Renal cortical epithelial cell (primary cell): Measurements from ENCODE around the gene CHID1. TPM values are rescaled to one million over a fixed set of nuclear protein-coding genes. Genes with fewer than 3 reads are reported as not detected.

Experiments
- DNase-seq: peaks from one replicate; pipeline ENCODE4 v3.0.0-alpha.2; 2011; ENCODE audit warnings: low read depth
- total RNA-seq: library from RNA; depleted of rRNA; stranded (reverse); fragments of >200 nt; gene quantifications from 2 replicates; pipeline ENCODE4 v1.2.3, GENCODE V29; 2014

CHID1 gene
- total RNA-seq, 1 donor from 2014 or later = 83.9 TPM

DNA sequence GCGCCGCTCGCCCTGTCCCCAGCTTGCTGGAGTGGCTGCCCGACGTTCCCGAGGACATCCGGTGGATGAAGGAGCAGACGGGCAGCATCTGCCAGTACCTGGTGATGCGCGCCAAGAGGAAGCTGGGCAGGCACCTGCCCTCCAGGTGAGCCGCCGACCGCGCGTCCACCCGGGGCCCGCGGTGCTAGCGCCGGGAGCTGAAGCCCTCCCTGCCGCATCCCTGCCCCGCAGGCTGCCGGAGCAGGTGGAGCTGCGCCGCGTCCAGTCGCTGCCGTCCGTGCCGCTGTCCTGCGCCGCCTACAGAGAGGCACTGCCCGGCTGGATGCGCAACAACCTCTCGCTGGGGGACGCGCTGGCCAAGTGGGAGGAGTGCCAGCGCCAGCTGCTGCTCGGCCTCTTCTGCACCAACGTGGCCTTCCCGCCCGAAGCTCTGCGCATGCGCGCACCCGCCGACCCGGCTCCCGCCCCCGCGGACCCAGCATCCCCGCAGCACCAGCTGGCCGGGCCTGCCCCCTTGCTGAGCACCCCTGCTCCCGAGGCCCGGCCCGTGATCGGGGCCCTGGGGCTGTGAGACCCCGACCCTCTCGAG is 86.2 kb downstream of the CHID1 start:
- no peak for DNase-seq

DNA sequence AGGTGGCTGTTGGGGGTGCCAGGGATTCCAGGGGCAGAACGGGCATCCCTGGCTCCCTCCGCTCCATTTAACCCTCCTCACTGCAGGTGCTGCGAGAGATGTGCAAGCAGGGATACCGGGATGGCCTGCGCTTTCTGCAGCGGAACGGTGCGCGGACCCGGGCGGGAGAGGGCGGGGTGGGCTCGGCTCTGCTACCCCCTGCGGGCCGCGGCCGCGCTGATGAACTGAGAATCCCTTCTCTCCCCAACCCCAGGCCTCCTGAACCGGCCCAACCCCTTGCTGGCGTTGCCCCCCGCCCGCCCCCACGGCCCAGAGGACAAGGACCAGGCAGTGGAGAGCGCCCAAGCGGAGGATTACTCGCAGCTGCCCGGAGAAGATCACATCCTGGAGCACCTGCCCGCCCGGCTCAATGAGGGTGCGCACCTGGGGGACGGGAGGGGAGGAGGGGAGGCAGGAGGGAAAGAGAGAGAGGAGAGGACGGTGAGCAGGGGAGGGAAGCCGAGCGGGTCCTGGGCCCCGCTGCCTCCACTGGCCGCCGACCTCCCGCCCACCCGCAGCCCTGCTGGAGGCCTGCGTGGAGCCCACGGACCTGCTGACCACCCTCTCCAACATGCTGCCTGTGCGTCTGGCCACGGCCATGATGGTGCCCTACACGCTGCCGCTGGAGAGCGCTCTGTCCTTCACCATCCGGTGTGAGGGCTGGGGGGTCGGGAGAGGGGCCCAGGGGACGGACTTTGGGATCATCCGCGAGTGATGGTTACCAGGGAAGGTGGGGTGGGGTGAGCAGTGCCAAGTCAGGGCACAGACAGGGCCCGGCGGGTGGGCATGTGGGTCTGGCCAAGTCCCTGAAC is 86.9 kb downstream of the CHID1 start:
- DNase-seq = no peak

- no peak for DNase-seq
Observed at GRCh38 chr11:821512-822371, 88.9 kb downstream of the CHID1 start.

GRCh38 chr11:820655-821511 is 89.7 kb downstream of the CHID1 start:
- DNase-seq = peak; percentile 84

DNA sequence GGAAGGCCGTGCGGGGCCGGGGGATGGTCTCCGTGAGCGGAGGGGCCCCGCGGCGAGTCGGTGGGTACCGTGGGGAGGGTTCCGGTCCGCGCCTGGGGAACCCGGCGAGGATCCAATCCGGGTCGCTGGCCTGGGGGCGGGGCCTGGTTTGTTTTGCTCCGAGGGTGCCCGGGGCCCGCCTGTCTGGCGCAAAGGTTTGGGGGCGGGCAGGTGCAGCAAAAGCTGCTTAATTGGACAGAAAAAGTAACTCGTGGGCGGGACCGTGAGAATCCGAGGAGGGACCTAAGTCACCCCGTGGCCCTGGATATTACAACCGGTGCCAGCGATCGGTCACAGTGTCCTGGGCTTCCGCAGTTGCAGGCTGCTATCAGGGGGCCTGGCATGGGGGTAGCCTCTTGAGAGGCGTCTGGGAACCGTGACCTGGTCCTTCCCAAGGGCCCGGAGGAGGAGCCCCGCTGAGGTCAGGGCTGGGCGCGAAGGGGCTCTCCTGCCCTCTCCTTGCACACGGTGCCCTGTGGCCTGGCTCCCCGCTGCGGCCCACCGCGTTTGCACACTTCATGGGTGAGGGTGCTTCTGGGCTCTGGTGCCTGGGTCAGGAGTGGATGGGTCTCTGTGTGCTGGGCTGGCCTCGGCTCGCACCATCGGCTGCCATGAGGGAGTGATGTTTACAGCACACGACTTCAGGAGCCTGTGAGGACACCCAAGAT is 90.5 kb downstream of the CHID1 start:
- DNase-seq = peak; percentile 82

DNA sequence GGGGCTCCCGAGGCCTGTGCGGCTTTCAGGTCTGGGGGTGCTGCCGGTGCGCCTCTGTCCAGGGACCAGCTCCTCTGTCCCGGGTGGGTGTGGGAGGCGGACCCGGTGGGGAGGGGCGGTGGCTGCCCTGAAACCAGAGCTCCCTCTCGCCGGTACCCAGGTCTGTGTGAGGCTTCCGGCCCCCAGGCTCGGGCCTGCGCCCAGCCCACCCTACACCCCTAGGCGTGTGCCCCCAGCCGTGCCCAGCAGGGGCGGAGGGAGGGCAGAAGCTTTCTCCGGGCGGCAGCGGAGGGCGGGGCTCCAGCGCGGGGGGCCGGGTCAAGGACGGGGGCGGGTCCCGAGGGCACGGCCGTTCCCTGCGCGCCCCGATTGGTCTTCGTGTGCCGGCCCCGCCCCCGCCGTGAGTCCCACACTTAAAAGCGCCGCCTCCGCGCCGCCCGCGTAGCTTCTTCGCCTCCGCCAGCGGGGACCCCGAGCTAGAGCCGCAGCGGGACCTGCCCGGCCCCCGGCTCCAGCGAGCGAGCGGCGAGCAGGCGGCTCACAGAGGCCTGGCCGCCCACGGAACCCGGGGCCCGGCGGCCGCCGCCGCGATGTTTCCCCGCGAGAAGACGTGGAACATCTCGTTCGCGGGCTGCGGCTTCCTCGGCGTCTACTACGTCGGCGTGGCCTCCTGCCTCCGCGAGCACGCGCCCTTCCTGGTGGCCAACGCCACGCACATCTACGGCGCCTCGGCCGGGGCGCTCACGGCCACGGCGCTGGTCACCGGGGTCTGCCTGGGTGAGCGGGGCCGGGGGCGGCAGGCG is 91.3 kb downstream of the CHID1 start:
- DNase-seq = no peak

DNA sequence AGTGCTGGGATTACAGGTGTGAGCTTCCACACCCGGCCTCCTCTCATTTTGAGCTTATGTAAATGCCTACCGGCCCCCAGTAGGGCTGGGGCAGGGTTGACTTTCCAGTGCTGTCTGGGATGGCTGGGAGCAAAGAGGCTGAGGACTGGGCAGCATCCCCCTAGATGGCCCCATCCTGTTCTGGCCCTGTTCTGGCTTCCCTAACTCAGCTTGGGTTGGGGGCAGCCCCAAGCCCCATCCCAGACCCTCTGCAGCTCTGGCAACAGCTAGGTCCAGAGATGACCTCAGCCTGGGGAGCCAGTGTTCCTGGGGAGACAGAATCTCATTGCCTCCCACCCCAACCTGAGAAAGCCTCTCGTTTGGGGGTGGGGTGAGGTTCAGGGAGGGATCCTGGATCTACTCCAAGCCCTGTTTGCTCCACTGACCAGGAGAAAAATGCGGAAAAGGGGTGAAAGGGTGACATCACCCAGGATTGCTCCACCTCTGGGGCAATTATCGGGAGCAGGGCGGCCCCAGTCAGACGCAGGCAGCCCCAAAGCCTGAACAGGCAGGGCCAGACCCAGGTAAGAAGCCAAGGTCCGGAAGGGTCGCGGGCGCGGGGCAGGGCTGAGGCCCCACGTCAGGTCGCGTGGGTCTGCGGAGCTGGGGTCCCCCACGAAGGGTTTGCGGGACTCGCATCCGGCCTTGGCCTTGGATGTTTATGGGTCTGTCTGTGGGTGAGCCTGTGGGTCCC is 92.0 kb downstream of the CHID1 start, which contains the start of gene PNPLA2:
TSS of gene PNPLA2 (plus strand) at position 519 of the 733 bp plus-strand sequence. CDS start 805 bp downstream, outside the sequence.
- peak; percentile 79 for DNase-seq

Other genes starting within 250 kb of the CHID1 start
- 27.6 and 62.7 TPM in 2 replicates for gene DEAF1, start 215.6 kb downstream of the CHID1 start, total RNA-seq
- gene TMEM80, start 215.0 kb downstream of the CHID1 start, total RNA-seq = 3.6 and 7.7 TPM in 2 replicates
- 235 and 376 TPM in 2 replicates for gene EPS8L2, start 204.6 kb downstream of the CHID1 start, total RNA-seq
- 188 and 419 TPM in 2 replicates for gene TALDO1, start 163.3 kb downstream of the CHID1 start, total RNA-seq
- gene GATD1, start 133.3 kb downstream of the CHID1 start, total RNA-seq = 16.7 and 38.0 TPM in 2 replicates
- 0.60 TPM in 1 of 2 replicates, not detected in the other for gene CEND1, start 120.7 kb downstream of the CHID1 start, total RNA-seq
- 16.3 and 22.6 TPM in 2 replicates for gene SLC25A22, start 112.5 kb downstream of the CHID1 start, total RNA-seq
- gene PIDD1, start 105.6 kb downstream of the CHID1 start, total RNA-seq = 3.1 and 6.9 TPM in 2 replicates
- 167 and 180 TPM in 2 replicates for gene RPLP2, start 100.8 kb downstream of the CHID1 start, total RNA-seq
- gene PNPLA2, start 91.9 kb downstream of the CHID1 start, total RNA-seq = 19.3 and 60.1 TPM in 2 replicates
- 3.7 and 6.4 TPM in 2 replicates for gene CRACR2B, start 82.9 kb downstream of the CHID1 start, total RNA-seq
- 831 and 921 TPM in 2 replicates for gene CD151, start 77.9 kb downstream of the CHID1 start, total RNA-seq
- 38.0 and 64.1 TPM in 2 replicates for gene POLR2L, start 68.3 kb downstream of the CHID1 start, total RNA-seq
- 85.4 and 86.2 TPM in 2 replicates for gene TSPAN4, start 68.0 kb downstream of the CHID1 start, total RNA-seq
- 20.1 and 97.3 TPM in 2 replicates for gene AP2A2, start 15.1 kb upstream of the CHID1 start, total RNA-seq
- not detected in 2 replicates for gene MUC6, start 125.9 kb upstream of the CHID1 start, total RNA-seq
- not detected in 2 replicates for gene MUC2, start 164.1 kb upstream of the CHID1 start, total RNA-seq
- gene MUC5AC, start 247.1 kb upstream of the CHID1 start, total RNA-seq = not detected in 2 replicates